ENCODE measurements around the gene ARF6. TPM values are rescaled to one million over a fixed set of nuclear protein-coding genes. Genes with fewer than 3 reads are reported as not detected.
A peak's percentile ranks its signal among the peaks of the same experiment; 100 is the strongest.
"Not testable (repeated sequence)": the region's sequence is repeated elsewhere in the genome, so short reads cannot be mapped to it uniquely, and the experiment has no call there.

Gene ARF6
- total and polyA plus RNA-seq, 8 donors: 8.9 to 32.4 (median 16.2) TPM

GRCh38 chr14:49892301-49892635 is 614 bp upstream of the ARF6 start:
- intact Hi-C loops (cut with DNase I): loop anchor here in 1 of 3 donors (10.0 kb wide), 1 partner anchor 113 kb away; no protein-coding TSS in a partner anchor
- no peaks in the 10 kb centered on the region for H3K9me3 ChIP-seq
- peak in 3 of 6 donors; percentile 59 to 70 (median 65) for DNase-seq
- WGBS, 2 donors: 1 to 2% methylated on average over 12 of the region's 12 CpGs
- peak overlapping the region; percentile 92 to 100 (median 98) for H3K4me3 ChIP-seq
- TF ChIP-seq, protein P1, sequence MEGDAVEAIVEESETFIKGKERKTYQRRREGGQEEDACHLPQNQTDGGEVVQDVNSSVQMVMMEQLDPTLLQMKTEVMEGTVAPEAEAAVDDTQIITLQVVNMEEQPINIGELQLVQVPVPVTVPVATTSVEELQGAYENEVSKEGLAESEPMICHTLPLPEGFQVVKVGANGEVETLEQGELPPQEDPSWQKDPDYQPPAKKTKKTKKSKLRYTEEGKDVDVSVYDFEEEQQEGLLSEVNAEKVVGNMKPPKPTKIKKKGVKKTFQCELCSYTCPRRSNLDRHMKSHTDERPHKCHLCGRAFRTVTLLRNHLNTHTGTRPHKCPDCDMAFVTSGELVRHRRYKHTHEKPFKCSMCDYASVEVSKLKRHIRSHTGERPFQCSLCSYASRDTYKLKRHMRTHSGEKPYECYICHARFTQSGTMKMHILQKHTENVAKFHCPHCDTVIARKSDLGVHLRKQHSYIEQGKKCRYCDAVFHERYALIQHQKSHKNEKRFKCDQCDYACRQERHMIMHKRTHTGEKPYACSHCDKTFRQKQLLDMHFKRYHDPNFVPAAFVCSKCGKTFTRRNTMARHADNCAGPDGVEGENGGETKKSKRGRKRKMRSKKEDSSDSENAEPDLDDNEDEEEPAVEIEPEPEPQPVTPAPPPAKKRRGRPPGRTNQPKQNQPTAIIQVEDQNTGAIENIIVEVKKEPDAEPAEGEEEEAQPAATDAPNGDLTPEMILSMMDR (IDR thresholded peaks at IDR 0.05): no peak
- no peak for FAIRE-seq
- peak overlapping the region; percentile 95 to 100 (median 99) for H3K27ac ChIP-seq
- ATAC-seq: peak; percentile 52 to 69 (median 67)
- no peaks in the 10 kb centered on the region for H3K27me3 ChIP-seq
- peaks cover 0 to 6% (median 0%) of the 10 kb centered on the region in 3 donors for H3K36me3 ChIP-seq
- H3K4me1 ChIP-seq: peaks cover 13 to 31% (median 26%) of the 10 kb centered on the region in 3 donors

DNA sequence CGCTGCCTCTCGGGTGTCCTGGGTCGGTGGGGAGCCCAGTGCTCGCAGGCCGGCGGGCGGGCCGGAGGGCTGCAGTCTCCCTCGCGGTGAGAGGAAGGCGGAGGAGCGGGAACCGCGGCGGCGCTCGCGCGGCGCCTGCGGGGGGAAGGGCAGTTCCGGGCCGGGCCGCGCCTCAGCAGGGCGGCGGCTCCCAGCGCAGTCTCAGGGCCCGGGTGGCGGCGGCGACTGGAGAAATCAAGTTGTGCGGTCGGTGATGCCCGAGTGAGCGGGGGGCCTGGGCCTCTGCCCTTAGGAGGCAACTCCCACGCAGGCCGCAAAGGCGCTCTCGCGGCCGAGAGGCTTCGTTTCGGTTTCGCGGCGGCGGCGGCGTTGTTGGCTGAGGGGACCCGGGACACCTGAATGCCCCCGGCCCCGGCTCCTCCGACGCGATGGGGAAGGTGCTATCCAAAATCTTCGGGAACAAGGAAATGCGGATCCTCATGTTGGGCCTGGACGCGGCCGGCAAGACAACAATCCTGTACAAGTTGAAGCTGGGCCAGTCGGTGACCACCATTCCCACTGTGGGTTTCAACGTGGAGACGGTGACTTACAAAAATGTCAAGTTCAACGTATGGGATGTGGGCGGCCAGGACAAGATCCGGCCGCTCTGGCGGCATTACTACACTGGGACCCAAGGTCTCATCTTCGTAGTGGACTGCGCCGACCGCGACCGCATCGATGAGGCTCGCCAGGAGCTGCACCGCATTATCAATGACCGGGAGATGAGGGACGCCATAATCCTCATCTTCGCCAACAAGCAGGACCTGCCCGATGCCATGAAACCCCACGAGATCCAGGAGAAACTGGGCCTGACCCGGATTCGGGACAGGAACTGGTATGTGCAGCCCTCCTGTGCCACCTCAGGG is 679 bp downstream of the ARF6 start:
- H3K27ac ChIP-seq: peak overlapping the region; percentile 95 to 100 (median 99)
- intact Hi-C loops (cut with DNase I): loop anchor here in 1 of 3 donors (10.0 kb wide), 1 partner anchor 111 kb away; no protein-coding TSS in a partner anchor
- H3K4me3 ChIP-seq: peak overlapping the region; percentile 92 to 100 (median 98)
- 0% methylated on average over 62 to 85 of the region's 85 CpGs for WGBS, 2 donors
- peaks cover 17 to 43% (median 37%) of the 10 kb centered on the region in 3 donors for H3K4me1 ChIP-seq
- H3K9me3 ChIP-seq: no peaks in the 10 kb centered on the region
- no peak for FAIRE-seq
- H3K36me3 ChIP-seq: peaks cover 0 to 6% (median 0%) of the 10 kb centered on the region in 3 donors
- ATAC-seq: peak; percentile 67 to 78 (median 70)
- TF ChIP-seq, protein P1 (IDR thresholded peaks at IDR 0.05): no peak
- peak in 4 of 6 donors; percentile 20 to 86 (median 68) for DNase-seq
- no peaks in the 10 kb centered on the region for H3K27me3 ChIP-seq

DNA sequence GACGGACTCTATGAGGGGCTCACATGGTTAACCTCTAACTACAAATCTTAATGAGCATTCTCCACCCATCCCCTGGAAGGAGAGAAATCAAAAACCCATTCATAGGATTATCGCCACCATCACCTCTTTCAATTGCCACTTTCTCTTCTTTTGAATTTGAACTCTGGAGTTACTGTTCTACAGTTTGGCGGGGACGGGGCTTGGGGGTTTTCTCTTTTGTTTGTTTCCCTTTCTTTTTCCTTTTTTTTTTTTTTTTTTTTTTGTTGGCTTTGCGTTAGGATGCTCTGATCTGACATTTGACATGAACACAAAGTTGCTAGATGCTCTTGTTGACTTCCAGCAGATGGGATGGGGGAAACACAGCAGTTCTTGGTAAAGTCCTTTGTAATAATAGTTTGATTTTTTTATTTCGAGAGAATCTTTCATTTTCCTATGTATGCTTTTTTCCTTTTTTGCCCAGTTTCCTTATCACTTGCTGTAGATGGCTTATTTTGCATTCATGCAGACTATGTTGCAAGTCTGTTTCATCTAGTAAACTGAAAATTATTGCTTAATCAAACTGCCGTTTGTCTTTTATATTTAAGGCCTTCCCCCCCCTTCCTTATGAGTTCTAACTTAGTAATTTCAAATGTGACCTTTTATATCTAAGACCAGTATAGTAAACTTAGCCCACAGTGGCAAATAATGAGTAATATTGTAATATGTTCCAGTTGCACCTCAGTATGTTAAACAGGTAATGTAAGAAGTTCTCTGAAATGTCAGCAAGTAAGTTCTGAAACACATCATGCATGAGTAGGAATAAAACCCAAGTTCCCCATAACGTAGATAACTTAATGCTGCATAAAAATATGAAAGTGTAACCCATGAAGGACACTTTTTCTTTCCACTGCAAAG is 1.6 kb downstream of the ARF6 start:
- Histone ChIP-seq H3K4me1 (peaks cover 17 to 48% (median 40%) of the 10 kb centered on the region in 3 donors), H3K4me3 (peak overlapping the region; percentile 92 to 100 (median 98)), H3K27ac (peak overlapping the region in 2 of 4 donors; percentile 100)
- 7 to 13% methylated on average over 8 of the region's 8 CpGs for WGBS, 2 donors
- not testable (repeated sequence) for H3K27me3 ChIP-seq, ATAC-seq, DNase-seq, FAIRE-seq, H3K9me3 ChIP-seq, H3K36me3 ChIP-seq
- intact Hi-C loops (cut with DNase I): loop anchor here in 1 of 3 donors (10.0 kb wide), 1 partner anchor 110 kb away; no protein-coding TSS in a partner anchor

DNA sequence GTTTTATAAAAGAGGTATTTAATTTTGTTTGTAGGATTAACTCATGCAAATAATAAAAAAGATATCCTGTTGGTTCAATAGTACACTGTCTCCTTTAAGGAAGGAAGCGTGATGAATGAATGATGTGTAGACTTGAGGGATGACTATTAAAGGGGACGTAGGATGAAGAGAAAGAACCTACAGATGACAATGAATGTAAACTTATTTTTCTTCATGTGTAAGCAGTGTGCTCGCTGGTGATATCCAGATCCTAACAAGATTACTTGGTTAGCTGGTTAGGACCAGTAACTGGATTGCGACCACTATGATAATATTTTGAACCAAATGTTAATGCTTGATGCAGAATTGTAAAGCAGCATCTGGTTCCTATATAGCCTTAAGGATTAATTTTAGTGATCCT is 2.6 kb downstream of the ARF6 start:
- peak overlapping the region in 2 of 4 donors; percentile 92 to 100 for H3K4me3 ChIP-seq
- WGBS, 2 donors: 48 to 61% methylated on average over 4 of the region's 4 CpGs
- peak overlapping the region in 1 of 4 donors; percentile 10 for H3K27ac ChIP-seq
- H3K4me1 ChIP-seq: peaks cover 17 to 48% (median 40%) of the 10 kb centered on the region in 3 donors
- TF ChIP-seq, protein P1 (IDR thresholded peaks at IDR 0.05): no peak
- H3K36me3 ChIP-seq: peaks cover 0 to 6% (median 0%) of the 10 kb centered on the region in 3 donors
- no peak for DNase-seq
- peak; percentile 41 for FAIRE-seq
- intact Hi-C loops (cut with DNase I): loop anchor here in 1 of 3 donors (10.0 kb wide), 1 partner anchor 109 kb away; no protein-coding TSS in a partner anchor
- H3K27me3 ChIP-seq: no peaks in the 10 kb centered on the region
- no peak for ATAC-seq
- H3K9me3 ChIP-seq: no peaks in the 10 kb centered on the region

DNA sequence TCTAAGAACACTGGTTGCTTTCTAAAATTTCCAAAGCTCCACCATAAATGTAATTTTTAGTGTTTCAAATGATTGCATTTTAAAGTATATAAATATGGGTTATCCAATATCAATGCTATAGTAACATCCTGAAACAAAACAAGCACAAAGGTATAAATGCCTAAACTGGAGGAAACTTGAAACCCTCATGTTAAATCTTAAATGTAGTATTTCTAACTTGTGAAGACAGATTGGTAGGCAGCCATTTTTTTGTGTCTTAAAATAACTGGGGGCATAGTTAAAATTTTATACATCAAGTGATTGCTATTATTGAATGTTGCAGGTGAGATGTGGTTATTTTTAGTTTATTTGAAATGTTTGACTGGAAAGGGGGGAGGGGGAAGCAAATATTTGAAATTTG is 3.4 kb downstream of the ARF6 start:
- not testable (repeated sequence) for H3K36me3 ChIP-seq, DNase-seq, ATAC-seq, H3K27me3 ChIP-seq, H3K27ac ChIP-seq, H3K9me3 ChIP-seq
- H3K4me1 ChIP-seq: peaks cover 17 to 48% (median 40%) of the 10 kb centered on the region in 3 donors
- peak; percentile 39 for FAIRE-seq
- H3K4me3 ChIP-seq: peak overlapping the region in 2 of 4 donors; percentile 15 to 92
- intact Hi-C loops (cut with DNase I): loop anchor here in 1 of 3 donors (10.0 kb wide), 1 partner anchor 109 kb away; no protein-coding TSS in a partner anchor
